NCI-H2196 treated with DMSO at 0.1 percent for 48 hours (cell line): ENCODE measurements around the gene MFRP.
A peak's percentile ranks its signal among the peaks of the same experiment; 100 is the strongest.

Experiments
- DNase-seq: peaks from one replicate; lab custom pipeline; 2025; ENCODE audit not compliant: unreplicated experiment; lab: John Stamatoyannopoulos, UW

Gene MFRP

GRCh38 chr11:119319136-119319699 lies 27.3 kb downstream of the MFRP start:
- DNase-seq, result no peak

GRCh38 chr11:119318240-119319135 lies 28.0 kb downstream of the MFRP start:
- DNase-seq, result peak; percentile 14

- DNase-seq, result no peak
These were observed 28.8 kb downstream of the MFRP start for GRCh38 chr11:119317592-119318239.

- no peak for DNase-seq
These were observed 29.5 kb downstream of the MFRP start, which contains the start of gene MCAM for GRCh38 chr11:119316729-119317591. Gene MCAM (minus strand): TSS chr11:119317130. CDS start chr11:119317101, 29 bp downstream.

GRCh38 chr11:119316016-119316728 lies 30.3 kb downstream of the MFRP start:
- DNase-seq, result peak; percentile 54

- DNase-seq, result peak; percentile 92
These were observed 31.1 kb downstream of the MFRP start for GRCh38 chr11:119315131-119316015.

GRCh38 chr11:119314726-119315125 lies 31.8 kb downstream of the MFRP start:
- no peak for DNase-seq

GRCh38 chr11:119310682-119311052 lies 35.8 kb downstream of the MFRP start:
- no peak for DNase-seq

- no peak for DNase-seq
These were observed 36.4 kb downstream of the MFRP start for GRCh38 chr11:119309953-119310681.

GRCh38 chr11:119309411-119309810 lies 37.1 kb downstream of the MFRP start:
- DNase-seq, result no peak

GRCh38 chr11:119307974-119308373 lies 38.5 kb downstream of the MFRP start:
- no peak for DNase-seq

GRCh38 chr11:119307219-119307618 lies 39.3 kb downstream of the MFRP start:
- no peak for DNase-seq

GRCh38 chr11:119306373-119306890 lies 40.1 kb downstream of the MFRP start:
- no peak for DNase-seq

GRCh38 chr11:119305556-119306372 lies 40.7 kb downstream of the MFRP start:
- no peak for DNase-seq

GRCh38 chr11:119303227-119303718 lies 43.2 kb downstream of the MFRP start:
- no peak for DNase-seq

- DNase-seq, result no peak
These were observed 46.1 kb downstream of the MFRP start for GRCh38 chr11:119300198-119300964.

GRCh38 chr11:119299416-119299815 lies 47.1 kb downstream of the MFRP start:
- no peak for DNase-seq
